MCF 10A (cell line): ENCODE measurements around the gene ARHGEF39. TPM values are rescaled to one million over a fixed set of nuclear protein-coding genes. Genes with fewer than 3 reads are reported as not detected.
A peak's percentile ranks its signal among the peaks of the same experiment; 100 is the strongest.

Source experiments
- BruUV-seq: library from RNA; stranded (reverse); fragments of 400-500 nt; replicated peaks from 2 replicates; lab custom pipeline; 2021; lab: Mats Ljungman, UMichigan
- CTCF ChIA-PET: fragments of 300-600 bp; sonication (Branson Sonifier 250); formaldehyde crosslinking; extraction: SDS; loops from one replicate; lab custom pipeline; 2021; ENCODE audit warnings: antibody characterized with exemption, inconsistent platforms; lab: Yijun Ruan, JAX
- POLR2A ChIA-PET: fragments of 300-600, 350-650 bp; sonication (Branson Sonifier 250); formaldehyde crosslinking; extraction: SDS; loops from one replicate; lab custom pipeline; 2020; ENCODE audit warnings: antibody characterized with exemption, inconsistent platforms; lab: Yijun Ruan, JAX
- DNase-seq: peaks from one replicate; pipeline ENCODE4 v3.0.0-alpha.2; 2018; ENCODE audit not compliant: unreplicated experiment
- H3K27ac Mint-ChIP-seq: one replicate; pipeline ENCODE4 v1.8.0; 2022; ENCODE audit warnings: mild to moderate bottlenecking, low read depth, mixed read lengths; ENCODE audit not compliant: unreplicated experiment
- H3K27me3 Mint-ChIP-seq: one replicate; pipeline ENCODE4 v1.8.0; 2022; ENCODE audit warnings: mixed read lengths; ENCODE audit not compliant: insufficient read depth, unreplicated experiment
- H3K36me3 Mint-ChIP-seq: one replicate; pipeline ENCODE4 v1.8.0; 2022; ENCODE audit warnings: mild to moderate bottlenecking, moderate library complexity, mixed read lengths; ENCODE audit not compliant: insufficient read depth, unreplicated experiment
- H3K4me1 Mint-ChIP-seq: one replicate; pipeline ENCODE4 v1.8.0; 2022; ENCODE audit warnings: mixed read lengths; ENCODE audit not compliant: insufficient read depth, unreplicated experiment
- H3K4me3 Mint-ChIP-seq: one replicate; pipeline ENCODE4 v1.8.0; 2022; ENCODE audit warnings: mild to moderate bottlenecking, moderate library complexity, mixed read lengths; ENCODE audit not compliant: unreplicated experiment
- H3K9me3 Mint-ChIP-seq: one replicate; pipeline ENCODE4 v1.8.0; 2022; ENCODE audit warnings: mixed read lengths; ENCODE audit not compliant: unreplicated experiment
- CTCF ChIP-seq: fragments of 200-600 bp; IDR thresholded peaks from one replicate; pipeline ENCODE4 v1.8.0; 2022; ENCODE audit warnings: antibody characterized with exemption, mild to moderate bottlenecking; ENCODE audit not compliant: unreplicated experiment
- intact Hi-C: fragments of 100-400 bp; cut with micrococcal nuclease; formaldehyde crosslinking; loops from 2 replicates; pipeline ENCODE4 v1.14.1; 2022
- total RNA-seq: library from RNA; stranded (reverse); gene quantifications from 2 replicates; pipeline ENCODE4 v1.2.3, GENCODE V29; 2022

Gene ARHGEF39
- total RNA-seq, 1 experiment from 2014 or later = 5.1 TPM

- Mint-ChIP-seq H3K4me3 (peak overlapping the region; percentile 79), H3K9me3 (no peaks in the 10 kb centered on the region), H3K4me1 (peaks cover 27% of the 10 kb centered on the region), H3K36me3 (peaks cover 37% of the 10 kb centered on the region), H3K27ac (peak overlapping the region; percentile 72), H3K27me3 (no peaks in the 10 kb centered on the region)
- POLR2A ChIA-PET = interaction anchor here (0.6 to 5.4 kb wide), 11 partner anchors 15 to 111 kb away, joined by 3 to 38 read pairs (median 8); partner anchors contain the start of genes ARHGEF39, CA9, CCDC107 and CREB3
- no TSS peak for BruUV-seq
- TF ChIP-seq CTCF = no peak
- intact Hi-C loops = loop anchor here (1.0 to 2.0 kb wide), 2 partner anchors 29 to 44 kb away; partner anchors contain the start of genes CCDC107, CREB3, RMRP and TLN1
- no peak for DNase-seq
- CTCF ChIA-PET = interaction anchor here (0.5 to 2.4 kb wide), 11 partner anchors 9 to 1016 kb away, joined by 3 to 12 read pairs (median 5); partner anchors contain the start of genes CCDC107 and RMRP
These were observed 23.1 kb upstream of the ARHGEF39 start for GRCh38 chr9:35687972-35688557.

- no peak for TF ChIP-seq CTCF
- ChIA-PET CTCF (interaction anchor here (0.8 to 2.4 kb wide), 5 partner anchors 9 to 42 kb away, joined by 3 to 12 read pairs (median 5); partner anchors contain the start of genes CCDC107 and RMRP), POLR2A (interaction anchor here (4.7 to 5.4 kb wide), 2 partner anchors 29 to 44 kb away, joined by 35 to 38 read pairs; partner anchors contain the start of genes CCDC107, CREB3, RMRP and TLN1)
- peaks cover 45% of the 10 kb centered on the region for H3K36me3 Mint-ChIP-seq
- no peak overlapping the region for H3K27ac Mint-ChIP-seq
- no peaks in the 10 kb centered on the region for H3K9me3 Mint-ChIP-seq
- H3K27me3 Mint-ChIP-seq = no peaks in the 10 kb centered on the region
- peak overlapping the region; percentile 52 for H3K4me3 Mint-ChIP-seq
- DNase-seq = no peak
- intact Hi-C loops = no loop called here
- BruUV-seq = no TSS peak
- peaks cover 35% of the 10 kb centered on the region for H3K4me1 Mint-ChIP-seq
These were observed 22.3 kb upstream of the ARHGEF39 start for GRCh38 chr9:35687306-35687705.

- CTCF ChIA-PET = interaction anchor here (1.6 to 4.8 kb wide), 2 partner anchors 10 to 39 kb away, joined by 6 to 34 read pairs; no protein-coding TSS in a partner anchor
- Mint-ChIP-seq H3K4me3 (no peak overlapping the region), H3K4me1 (peaks cover 37% of the 10 kb centered on the region), H3K27ac (no peak overlapping the region), H3K9me3 (no peaks in the 10 kb centered on the region), H3K27me3 (no peaks in the 10 kb centered on the region), H3K36me3 (peaks cover 52% of the 10 kb centered on the region)
- no peak for TF ChIP-seq CTCF
- BruUV-seq = TSS peak; percentile 2
- POLR2A ChIA-PET = no interaction called here
- DNase-seq = no peak
- intact Hi-C loops = no loop called here
These were observed 21.5 kb upstream of the ARHGEF39 start for GRCh38 chr9:35686222-35687203.
